HL-60 (cell line): ENCODE data around the gene CLUH.

Experiments
- DNase-seq, 2 experiments: peaks; one replicate each; pipeline ENCODE4 v3.0.0-alpha.2; 2010 to 2020; ENCODE audit warnings: low read depth in 1 of 2, low spot score in 1 of 2
- H3K27ac ChIP-seq: fragments of 250-450 bp; sonication (Bioruptor Pico); replicated peaks from 2 replicates; pipeline ENCODE4 v1.5.1; 2020; ENCODE audit warnings: mild to moderate bottlenecking, moderate library complexity
- H3K27me3 ChIP-seq: fragments of 250-450 bp; sonication (Bioruptor Pico); 2 replicates; pipeline ENCODE4 v1.5.1; 2021; ENCODE audit warnings: mild to moderate bottlenecking, moderate library complexity; ENCODE audit not compliant: insufficient read depth, poor library complexity, severe bottlenecking
- H3K4me3 ChIP-seq: replicated peaks from 2 replicates; pipeline ENCODE4 v1.5.1; 2011; ENCODE audit warnings: mild to moderate bottlenecking, control low read depth, low read length; ENCODE audit not compliant: insufficient read depth
- GABPA ChIP-seq: IDR thresholded peaks from 2 replicates; pipeline ENCODE4 v1.6.1; 2012; ENCODE audit warnings: low read depth
- POLR2AphosphoS5 ChIP-seq: IDR thresholded peaks from 2 replicates; pipeline ENCODE4 v1.6.1; 2012; ENCODE audit warnings: low read depth
- SPI1 ChIP-seq: IDR thresholded peaks from 2 replicates; pipeline ENCODE4 v1.6.1; 2012; ENCODE audit warnings: low read depth, mild to moderate bottlenecking, borderline replicate concordance
- TF ChIP-seq, protein P1 (sequence below): IDR thresholded peaks from one replicate; pipeline ENCODE4 v1.5.1; 2011; ENCODE audit warnings: low read length, control low read depth, inconsistent platforms; ENCODE audit not compliant: insufficient read depth
- TF ChIP-seq, protein P2 (sequence below): IDR thresholded peaks from 2 replicates; pipeline ENCODE4 v1.6.1; 2012; ENCODE audit warnings: low read depth; ENCODE audit not compliant: insufficient replicate concordance

CLUH gene

GRCh38 chr17:2723997-2724783 lies 12.6 kb upstream of the CLUH start:
- H3K4me3 ChIP-seq: no peak overlapping the region
- no peaks in the 10 kb centered on the region for H3K27me3 ChIP-seq
- no peak for DNase-seq
- H3K27ac ChIP-seq: no peak overlapping the region
- TF ChIP-seq, protein P1, sequence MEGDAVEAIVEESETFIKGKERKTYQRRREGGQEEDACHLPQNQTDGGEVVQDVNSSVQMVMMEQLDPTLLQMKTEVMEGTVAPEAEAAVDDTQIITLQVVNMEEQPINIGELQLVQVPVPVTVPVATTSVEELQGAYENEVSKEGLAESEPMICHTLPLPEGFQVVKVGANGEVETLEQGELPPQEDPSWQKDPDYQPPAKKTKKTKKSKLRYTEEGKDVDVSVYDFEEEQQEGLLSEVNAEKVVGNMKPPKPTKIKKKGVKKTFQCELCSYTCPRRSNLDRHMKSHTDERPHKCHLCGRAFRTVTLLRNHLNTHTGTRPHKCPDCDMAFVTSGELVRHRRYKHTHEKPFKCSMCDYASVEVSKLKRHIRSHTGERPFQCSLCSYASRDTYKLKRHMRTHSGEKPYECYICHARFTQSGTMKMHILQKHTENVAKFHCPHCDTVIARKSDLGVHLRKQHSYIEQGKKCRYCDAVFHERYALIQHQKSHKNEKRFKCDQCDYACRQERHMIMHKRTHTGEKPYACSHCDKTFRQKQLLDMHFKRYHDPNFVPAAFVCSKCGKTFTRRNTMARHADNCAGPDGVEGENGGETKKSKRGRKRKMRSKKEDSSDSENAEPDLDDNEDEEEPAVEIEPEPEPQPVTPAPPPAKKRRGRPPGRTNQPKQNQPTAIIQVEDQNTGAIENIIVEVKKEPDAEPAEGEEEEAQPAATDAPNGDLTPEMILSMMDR: no peak
- no peak for TF ChIP-seq GABPA
- no peak for TF ChIP-seq POLR2AphosphoS5
- no peak for TF ChIP-seq SPI1
- TF ChIP-seq, protein P2, sequence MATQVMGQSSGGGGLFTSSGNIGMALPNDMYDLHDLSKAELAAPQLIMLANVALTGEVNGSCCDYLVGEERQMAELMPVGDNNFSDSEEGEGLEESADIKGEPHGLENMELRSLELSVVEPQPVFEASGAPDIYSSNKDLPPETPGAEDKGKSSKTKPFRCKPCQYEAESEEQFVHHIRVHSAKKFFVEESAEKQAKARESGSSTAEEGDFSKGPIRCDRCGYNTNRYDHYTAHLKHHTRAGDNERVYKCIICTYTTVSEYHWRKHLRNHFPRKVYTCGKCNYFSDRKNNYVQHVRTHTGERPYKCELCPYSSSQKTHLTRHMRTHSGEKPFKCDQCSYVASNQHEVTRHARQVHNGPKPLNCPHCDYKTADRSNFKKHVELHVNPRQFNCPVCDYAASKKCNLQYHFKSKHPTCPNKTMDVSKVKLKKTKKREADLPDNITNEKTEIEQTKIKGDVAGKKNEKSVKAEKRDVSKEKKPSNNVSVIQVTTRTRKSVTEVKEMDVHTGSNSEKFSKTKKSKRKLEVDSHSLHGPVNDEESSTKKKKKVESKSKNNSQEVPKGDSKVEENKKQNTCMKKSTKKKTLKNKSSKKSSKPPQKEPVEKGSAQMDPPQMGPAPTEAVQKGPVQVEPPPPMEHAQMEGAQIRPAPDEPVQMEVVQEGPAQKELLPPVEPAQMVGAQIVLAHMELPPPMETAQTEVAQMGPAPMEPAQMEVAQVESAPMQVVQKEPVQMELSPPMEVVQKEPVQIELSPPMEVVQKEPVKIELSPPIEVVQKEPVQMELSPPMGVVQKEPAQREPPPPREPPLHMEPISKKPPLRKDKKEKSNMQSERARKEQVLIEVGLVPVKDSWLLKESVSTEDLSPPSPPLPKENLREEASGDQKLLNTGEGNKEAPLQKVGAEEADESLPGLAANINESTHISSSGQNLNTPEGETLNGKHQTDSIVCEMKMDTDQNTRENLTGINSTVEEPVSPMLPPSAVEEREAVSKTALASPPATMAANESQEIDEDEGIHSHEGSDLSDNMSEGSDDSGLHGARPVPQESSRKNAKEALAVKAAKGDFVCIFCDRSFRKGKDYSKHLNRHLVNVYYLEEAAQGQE: no peak

- TF ChIP-seq POLR2AphosphoS5: no peak
- TF ChIP-seq, protein P1: no peak
- no peak for TF ChIP-seq SPI1
- no peak for TF ChIP-seq GABPA
- TF ChIP-seq, protein P2: no peak
Observed at GRCh38 chr17:2723505-2723996, 12.0 kb upstream of the CLUH start.

GRCh38 chr17:2722611-2723010 lies 11.0 kb upstream of the CLUH start:
- H3K27ac ChIP-seq: no peak overlapping the region
- H3K27me3 ChIP-seq: no peaks in the 10 kb centered on the region
- no peak for DNase-seq
- H3K4me3 ChIP-seq: no peak overlapping the region
- TF ChIP-seq, protein P1: no peak
- TF ChIP-seq GABPA (no peak), POLR2AphosphoS5 (no peak), SPI1 (no peak)
- TF ChIP-seq, protein P2: no peak

More at GRCh38 chr17:2723505-2723996, 12.0 kb upstream of the CLUH start:
- no peak for DNase-seq
- Histone ChIP-seq H3K27me3 (no peaks in the 10 kb centered on the region), H3K4me3 (no peak overlapping the region), H3K27ac (no peak overlapping the region)
